Stimulated activated naive CD8-positive, alpha-beta T cell treated with anti-CD3 and anti-CD28 coated beads, Interleukin-15, Interleukin-2, amounts not matched to agents 100 U/mL and 50 U/mL, for 24 hours (primary cell): ENCODE results near the gene TMEM132A.
"Not testable (repeated sequence)": the region's sequence is repeated elsewhere in the genome, so short reads cannot be mapped to it uniquely, and the experiment has no call there.

Experiments
- ATAC-seq: fragments of 150-1000 bp; cut with Tn5 transposase; one replicate; pipeline ENCODE4 v1.10.0; 2021
- DNase-seq: peaks from one replicate; pipeline ENCODE4 v3.0.0; 2021

Gene TMEM132A

GRCh38 chr11:60906132-60906972, 17.9 kb upstream of the TMEM132A start, which contains the start of gene PRPF19:
PRPF19 (minus strand) TSS chr11:60906585; CDS start chr11:60906382, 203 bp downstream.
- ATAC-seq (peak; percentile 94), DNase-seq (peak; percentile 99)

- no peak for ATAC-seq
- no peak for DNase-seq
Observed at GRCh38 chr11:60908803-60909202, 15.5 kb upstream of the TMEM132A start.

- ATAC-seq, DNase-seq: not testable (repeated sequence)
Observed at GRCh38 chr11:60909680-60910280, 14.5 kb upstream of the TMEM132A start.

- peak; percentile 21 for DNase-seq
- ATAC-seq: no peak
Observed at GRCh38 chr11:60910281-60910687, 14.0 kb upstream of the TMEM132A start.

GRCh38 chr11:60910711-60911380, 13.4 kb upstream of the TMEM132A start:
- DNase-seq (no peak), ATAC-seq (no peak)

GRCh38 chr11:60912223-60912850, 11.9 kb upstream of the TMEM132A start:
- peak; percentile 39 for DNase-seq
- no peak for ATAC-seq

GRCh38 chr11:60912851-60913528, 11.3 kb upstream of the TMEM132A start:
- no peak for ATAC-seq

GRCh38 chr11:60913793-60914632, 10.2 kb upstream of the TMEM132A start, which contains the start of gene TMEM109:
TMEM109 (plus strand) TSS chr11:60914158; CDS start chr11:60919694, 5,536 bp downstream.
- ATAC-seq (peak; percentile 72), DNase-seq (peak; percentile 90)

More at GRCh38 chr11:60912851-60913528, 11.3 kb upstream of the TMEM132A start:
- DNase-seq: peak; percentile 19

GRCh38 chr11:60914633-60915247, 9.5 kb upstream of the TMEM132A start:
- ATAC-seq: peak; percentile 7
- peak; percentile 51 for DNase-seq

GRCh38 chr11:60915248-60915914, 8.9 kb upstream of the TMEM132A start:
- peak; percentile 68 for ATAC-seq
- peak; percentile 75 for DNase-seq

- DNase-seq: no peak
- no peak for ATAC-seq
Observed at GRCh38 chr11:60916669-60917206, 7.5 kb upstream of the TMEM132A start.

GRCh38 chr11:60917267-60917666, 7.0 kb upstream of the TMEM132A start:
- DNase-seq (no peak), ATAC-seq (no peak)

GRCh38 chr11:60918251-60918938, 5.9 kb upstream of the TMEM132A start:
- ATAC-seq: no peak

GRCh38 chr11:60918939-60919265, 5.4 kb upstream of the TMEM132A start:
- DNase-seq: no peak
- no peak for ATAC-seq

More at GRCh38 chr11:60918251-60918938, 5.9 kb upstream of the TMEM132A start:
- no peak for DNase-seq

GRCh38 chr11:60919320-60919719, 4.9 kb upstream of the TMEM132A start:
- DNase-seq (no peak), ATAC-seq (no peak)

- ATAC-seq (no peak), DNase-seq (no peak)
Observed at GRCh38 chr11:60919956-60920355, 4.3 kb upstream of the TMEM132A start.

- DNase-seq (no peak), ATAC-seq (no peak)
Observed at GRCh38 chr11:60921259-60921658, 3.0 kb upstream of the TMEM132A start.

- DNase-seq (no peak), ATAC-seq (no peak)
Observed at GRCh38 chr11:60921777-60922335, 2.4 kb upstream of the TMEM132A start.
